HL-60 (cell line): ENCODE data around the gene NSUN2.
"Not testable (repeated sequence)": the region's sequence is repeated elsewhere in the genome, so short reads cannot be mapped to it uniquely, and the experiment has no call there.

ENCODE experiments used
- DNase-seq, 2 experiments: peaks; one replicate each; pipeline ENCODE4 v3.0.0-alpha.2; 2010 to 2020; ENCODE audit warnings: low read depth in 1 of 2, low spot score in 1 of 2
- H3K27ac ChIP-seq: fragments of 250-450 bp; sonication (Bioruptor Pico); replicated peaks from 2 replicates; pipeline ENCODE4 v1.5.1; 2020; ENCODE audit warnings: mild to moderate bottlenecking, moderate library complexity
- H3K27me3 ChIP-seq: fragments of 250-450 bp; sonication (Bioruptor Pico); 2 replicates; pipeline ENCODE4 v1.5.1; 2021; ENCODE audit warnings: mild to moderate bottlenecking, moderate library complexity; ENCODE audit not compliant: insufficient read depth, poor library complexity, severe bottlenecking
- H3K4me3 ChIP-seq: replicated peaks from 2 replicates; pipeline ENCODE4 v1.5.1; 2011; ENCODE audit warnings: mild to moderate bottlenecking, control low read depth, low read length; ENCODE audit not compliant: insufficient read depth
- GABPA ChIP-seq: IDR thresholded peaks from 2 replicates; pipeline ENCODE4 v1.6.1; 2012; ENCODE audit warnings: low read depth
- POLR2AphosphoS5 ChIP-seq: IDR thresholded peaks from 2 replicates; pipeline ENCODE4 v1.6.1; 2012; ENCODE audit warnings: low read depth
- SPI1 ChIP-seq: IDR thresholded peaks from 2 replicates; pipeline ENCODE4 v1.6.1; 2012; ENCODE audit warnings: low read depth, mild to moderate bottlenecking, borderline replicate concordance
- TF ChIP-seq, protein P1 (sequence below): IDR thresholded peaks from one replicate; pipeline ENCODE4 v1.5.1; 2011; ENCODE audit warnings: low read length, control low read depth, inconsistent platforms; ENCODE audit not compliant: insufficient read depth
- TF ChIP-seq, protein P2 (sequence below): IDR thresholded peaks from 2 replicates; pipeline ENCODE4 v1.6.1; 2012; ENCODE audit warnings: low read depth; ENCODE audit not compliant: insufficient replicate concordance

Gene NSUN2

GRCh38 chr5:6673963-6674362 is 41.1 kb upstream of the NSUN2 start:
- no peak for DNase-seq
- H3K27me3 ChIP-seq, result no peaks in the 10 kb centered on the region
- no peak overlapping the region for H3K27ac ChIP-seq
- TF ChIP-seq, protein P1, sequence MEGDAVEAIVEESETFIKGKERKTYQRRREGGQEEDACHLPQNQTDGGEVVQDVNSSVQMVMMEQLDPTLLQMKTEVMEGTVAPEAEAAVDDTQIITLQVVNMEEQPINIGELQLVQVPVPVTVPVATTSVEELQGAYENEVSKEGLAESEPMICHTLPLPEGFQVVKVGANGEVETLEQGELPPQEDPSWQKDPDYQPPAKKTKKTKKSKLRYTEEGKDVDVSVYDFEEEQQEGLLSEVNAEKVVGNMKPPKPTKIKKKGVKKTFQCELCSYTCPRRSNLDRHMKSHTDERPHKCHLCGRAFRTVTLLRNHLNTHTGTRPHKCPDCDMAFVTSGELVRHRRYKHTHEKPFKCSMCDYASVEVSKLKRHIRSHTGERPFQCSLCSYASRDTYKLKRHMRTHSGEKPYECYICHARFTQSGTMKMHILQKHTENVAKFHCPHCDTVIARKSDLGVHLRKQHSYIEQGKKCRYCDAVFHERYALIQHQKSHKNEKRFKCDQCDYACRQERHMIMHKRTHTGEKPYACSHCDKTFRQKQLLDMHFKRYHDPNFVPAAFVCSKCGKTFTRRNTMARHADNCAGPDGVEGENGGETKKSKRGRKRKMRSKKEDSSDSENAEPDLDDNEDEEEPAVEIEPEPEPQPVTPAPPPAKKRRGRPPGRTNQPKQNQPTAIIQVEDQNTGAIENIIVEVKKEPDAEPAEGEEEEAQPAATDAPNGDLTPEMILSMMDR, result no peak
- TF ChIP-seq SPI1, result no peak
- TF ChIP-seq GABPA, result no peak
- TF ChIP-seq, protein P2, sequence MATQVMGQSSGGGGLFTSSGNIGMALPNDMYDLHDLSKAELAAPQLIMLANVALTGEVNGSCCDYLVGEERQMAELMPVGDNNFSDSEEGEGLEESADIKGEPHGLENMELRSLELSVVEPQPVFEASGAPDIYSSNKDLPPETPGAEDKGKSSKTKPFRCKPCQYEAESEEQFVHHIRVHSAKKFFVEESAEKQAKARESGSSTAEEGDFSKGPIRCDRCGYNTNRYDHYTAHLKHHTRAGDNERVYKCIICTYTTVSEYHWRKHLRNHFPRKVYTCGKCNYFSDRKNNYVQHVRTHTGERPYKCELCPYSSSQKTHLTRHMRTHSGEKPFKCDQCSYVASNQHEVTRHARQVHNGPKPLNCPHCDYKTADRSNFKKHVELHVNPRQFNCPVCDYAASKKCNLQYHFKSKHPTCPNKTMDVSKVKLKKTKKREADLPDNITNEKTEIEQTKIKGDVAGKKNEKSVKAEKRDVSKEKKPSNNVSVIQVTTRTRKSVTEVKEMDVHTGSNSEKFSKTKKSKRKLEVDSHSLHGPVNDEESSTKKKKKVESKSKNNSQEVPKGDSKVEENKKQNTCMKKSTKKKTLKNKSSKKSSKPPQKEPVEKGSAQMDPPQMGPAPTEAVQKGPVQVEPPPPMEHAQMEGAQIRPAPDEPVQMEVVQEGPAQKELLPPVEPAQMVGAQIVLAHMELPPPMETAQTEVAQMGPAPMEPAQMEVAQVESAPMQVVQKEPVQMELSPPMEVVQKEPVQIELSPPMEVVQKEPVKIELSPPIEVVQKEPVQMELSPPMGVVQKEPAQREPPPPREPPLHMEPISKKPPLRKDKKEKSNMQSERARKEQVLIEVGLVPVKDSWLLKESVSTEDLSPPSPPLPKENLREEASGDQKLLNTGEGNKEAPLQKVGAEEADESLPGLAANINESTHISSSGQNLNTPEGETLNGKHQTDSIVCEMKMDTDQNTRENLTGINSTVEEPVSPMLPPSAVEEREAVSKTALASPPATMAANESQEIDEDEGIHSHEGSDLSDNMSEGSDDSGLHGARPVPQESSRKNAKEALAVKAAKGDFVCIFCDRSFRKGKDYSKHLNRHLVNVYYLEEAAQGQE, result no peak
- no peak for TF ChIP-seq POLR2AphosphoS5
- no peak overlapping the region for H3K4me3 ChIP-seq

GRCh38 chr5:6673031-6673430 is 40.2 kb upstream of the NSUN2 start:
- H3K4me3 ChIP-seq, result no peak overlapping the region
- H3K27me3 ChIP-seq, result no peaks in the 10 kb centered on the region
- no peak for DNase-seq
- TF ChIP-seq POLR2AphosphoS5 (no peak), SPI1 (no peak), GABPA (no peak)
- TF ChIP-seq, protein P2, result no peak
- TF ChIP-seq, protein P1, result no peak
- H3K27ac ChIP-seq, result no peak overlapping the region

DNA sequence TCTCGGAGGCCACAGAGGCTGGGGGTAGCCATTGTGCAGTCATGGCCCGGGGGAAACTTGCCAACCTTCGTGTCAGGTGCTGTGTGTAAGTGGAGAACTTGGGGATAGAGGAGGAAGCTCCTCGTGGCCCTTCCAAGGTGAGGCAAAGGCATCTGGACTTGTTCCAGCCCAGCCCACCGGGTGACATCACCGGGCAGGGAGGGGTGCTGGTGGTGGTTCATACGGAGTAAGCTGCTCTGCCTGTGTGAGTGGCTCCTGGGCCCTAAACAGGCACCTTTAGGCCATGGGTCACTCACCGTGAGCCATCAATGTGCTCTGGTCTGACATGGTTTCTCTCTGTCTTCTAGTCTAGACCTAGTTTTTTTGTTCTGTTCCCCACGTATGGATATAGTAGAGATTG is 35.9 kb upstream of the NSUN2 start:
- not testable (repeated sequence) for H3K4me3 ChIP-seq, H3K27ac ChIP-seq, H3K27me3 ChIP-seq, DNase-seq

GRCh38 chr5:6667648-6668047 is 34.8 kb upstream of the NSUN2 start:
- TF ChIP-seq SPI1, result no peak
- TF ChIP-seq, protein P2, result no peak
- H3K27me3 ChIP-seq, result no peaks in the 10 kb centered on the region
- no peak overlapping the region for H3K27ac ChIP-seq
- H3K4me3 ChIP-seq, result no peak overlapping the region
- DNase-seq, result no peak
